ENCODE data around the gene GARIN3. TPM values are rescaled to one million over a fixed set of nuclear protein-coding genes. Genes with fewer than 3 reads are reported as not detected.

Gene GARIN3
- total RNA-seq, 2 donors from 2014 or later, result not detected

GRCh38 chr5:157201857-157202256, 35.8 kb upstream of the GARIN3 start:
- H3K27me3 ChIP-seq (replicated peaks; ENCODE audit: insufficient read depth), result no peaks in the 10 kb centered on the region
- no peak overlapping the region for H3K4me3 ChIP-seq
- TF ChIP-seq CTCF (IDR thresholded peaks at IDR 0.05), result no peak
- H3K36me3 ChIP-seq, result no peaks in the 10 kb centered on the region
- DNase-seq (ENCODE audit: low spot score), result no peak
- no peaks in the 10 kb centered on the region for H3K9me3 ChIP-seq
- H3K27ac ChIP-seq, result no peak overlapping the region
- no peak for ATAC-seq (ENCODE audit: insufficient number of reproducible peaks, low FRiP score, low read depth)
- H3K4me1 ChIP-seq (ENCODE audit: control insufficient read depth in 1 of 2, low read depth in 2 of 2), result no peaks in the 10 kb centered on the region

- Histone ChIP-seq H3K27me3 (replicated peaks; ENCODE audit: insufficient read depth) (no peaks in the 10 kb centered on the region), H3K9me3 (no peaks in the 10 kb centered on the region), H3K4me1 (ENCODE audit: control insufficient read depth in 1 of 2, low read depth in 2 of 2) (no peaks in the 10 kb centered on the region), H3K27ac (no peak overlapping the region), H3K36me3 (no peaks in the 10 kb centered on the region), H3K4me3 (no peak overlapping the region)
- TF ChIP-seq CTCF (IDR thresholded peaks at IDR 0.05), result no peak
- no peak for ATAC-seq (ENCODE audit: insufficient number of reproducible peaks, low FRiP score, low read depth)
- no peak for DNase-seq (ENCODE audit: low spot score)
Observed at GRCh38 chr5:157198277-157198986, 32.4 kb upstream of the GARIN3 start.

GRCh38 chr5:157197086-157197485, 31.0 kb upstream of the GARIN3 start:
- no peak for TF ChIP-seq CTCF (IDR thresholded peaks at IDR 0.05)

GRCh38 chr5:157196045-157196444, 30.0 kb upstream of the GARIN3 start:
- H3K27ac ChIP-seq, result no peak overlapping the region
- DNase-seq (ENCODE audit: low spot score) (no peak), ATAC-seq (ENCODE audit: insufficient number of reproducible peaks, low FRiP score, low read depth) (no peak)
- no peaks in the 10 kb centered on the region for H3K9me3 ChIP-seq
- no peaks in the 10 kb centered on the region for H3K27me3 ChIP-seq (replicated peaks; ENCODE audit: insufficient read depth)
- H3K36me3 ChIP-seq, result no peaks in the 10 kb centered on the region
- TF ChIP-seq CTCF (IDR thresholded peaks at IDR 0.05), result no peak
- no peak overlapping the region for H3K4me3 ChIP-seq
- no peaks in the 10 kb centered on the region for H3K4me1 ChIP-seq (ENCODE audit: control insufficient read depth in 1 of 2, low read depth in 2 of 2)

More at GRCh38 chr5:157197086-157197485, 31.0 kb upstream of the GARIN3 start:
- no peaks in the 10 kb centered on the region for H3K4me1 ChIP-seq (ENCODE audit: control insufficient read depth in 1 of 2, low read depth in 2 of 2)
- DNase-seq (ENCODE audit: low spot score) (no peak), ATAC-seq (ENCODE audit: insufficient number of reproducible peaks, low FRiP score, low read depth) (no peak)
- no peaks in the 10 kb centered on the region for H3K36me3 ChIP-seq
- no peaks in the 10 kb centered on the region for H3K9me3 ChIP-seq
- H3K27ac ChIP-seq, result no peak overlapping the region
- H3K4me3 ChIP-seq, result no peak overlapping the region
- H3K27me3 ChIP-seq (replicated peaks; ENCODE audit: insufficient read depth), result no peaks in the 10 kb centered on the region

GRCh38 chr5:157193699-157194424, 27.8 kb upstream of the GARIN3 start:
- H3K4me3 ChIP-seq, result no peak overlapping the region
- H3K27ac ChIP-seq, result no peak overlapping the region
- H3K4me1 ChIP-seq (ENCODE audit: control insufficient read depth in 1 of 2, low read depth in 2 of 2), result no peaks in the 10 kb centered on the region
- H3K9me3 ChIP-seq, result no peaks in the 10 kb centered on the region
- no peaks in the 10 kb centered on the region for H3K36me3 ChIP-seq
- no peaks in the 10 kb centered on the region for H3K27me3 ChIP-seq (replicated peaks; ENCODE audit: insufficient read depth)
- no peak for TF ChIP-seq CTCF (IDR thresholded peaks at IDR 0.05)
- DNase-seq (ENCODE audit: low spot score), result no peak
- no peak for ATAC-seq (ENCODE audit: insufficient number of reproducible peaks, low FRiP score, low read depth)

All from thoracic aorta (tissue), 2 donors.